A204.1 (cell line): ENCODE measurements around the gene DGKI.

Experiments
- FAIRE-seq: peaks from 2 replicates; lab custom pipeline; 2012; peaks lifted over from hg19 to GRCh38; lab: Jason Lieb, UNC

Gene DGKI

DNA sequence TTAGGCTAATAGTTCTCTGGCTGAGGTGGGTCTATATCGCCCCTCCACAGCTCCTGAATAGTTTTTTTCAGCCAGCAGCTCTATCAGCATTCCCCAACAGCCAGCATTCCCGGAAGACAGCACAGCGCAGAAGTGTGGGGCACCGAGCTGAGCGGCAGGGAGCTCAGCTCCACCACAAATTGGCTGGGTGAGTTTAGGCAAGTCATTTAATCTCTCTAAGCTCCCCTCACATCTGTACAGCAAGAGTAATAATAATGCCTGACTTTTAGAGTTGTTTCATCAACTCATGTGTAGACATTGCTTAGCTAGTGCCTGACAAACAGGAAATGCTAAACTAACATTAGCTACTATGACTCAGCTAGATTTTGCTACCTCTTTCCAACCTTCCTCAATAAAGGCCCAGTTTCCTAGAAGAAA lies 255.3 kb downstream of the DGKI start:
- no peak for FAIRE-seq

DNA sequence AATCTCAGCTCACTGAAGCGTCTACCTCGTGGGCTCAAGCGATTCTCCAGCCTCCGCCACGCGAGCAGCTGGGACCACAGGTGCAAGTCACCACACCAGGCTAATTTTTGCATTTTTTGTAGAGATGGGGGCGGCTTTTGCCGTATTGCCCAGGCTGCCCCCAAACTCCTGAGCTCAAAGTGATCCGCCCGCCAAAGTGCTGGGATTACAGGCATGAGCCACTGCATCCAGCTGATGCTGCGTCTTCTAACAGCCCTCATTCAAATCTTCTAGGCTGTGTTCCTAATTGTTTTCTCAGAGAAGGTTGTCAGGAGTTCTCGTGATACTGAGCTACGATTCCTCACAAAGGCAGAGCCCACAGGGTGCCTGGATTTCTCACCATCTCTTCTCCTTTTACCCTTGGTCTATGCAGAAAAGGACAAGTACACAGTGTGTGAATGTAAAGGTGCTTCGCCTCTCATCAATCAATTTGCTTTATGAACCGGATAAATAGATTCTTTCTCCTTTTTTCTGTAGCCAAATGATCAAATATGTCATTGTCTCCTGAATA lies 255.9 kb downstream of the DGKI start:
- no peak for FAIRE-seq

DNA sequence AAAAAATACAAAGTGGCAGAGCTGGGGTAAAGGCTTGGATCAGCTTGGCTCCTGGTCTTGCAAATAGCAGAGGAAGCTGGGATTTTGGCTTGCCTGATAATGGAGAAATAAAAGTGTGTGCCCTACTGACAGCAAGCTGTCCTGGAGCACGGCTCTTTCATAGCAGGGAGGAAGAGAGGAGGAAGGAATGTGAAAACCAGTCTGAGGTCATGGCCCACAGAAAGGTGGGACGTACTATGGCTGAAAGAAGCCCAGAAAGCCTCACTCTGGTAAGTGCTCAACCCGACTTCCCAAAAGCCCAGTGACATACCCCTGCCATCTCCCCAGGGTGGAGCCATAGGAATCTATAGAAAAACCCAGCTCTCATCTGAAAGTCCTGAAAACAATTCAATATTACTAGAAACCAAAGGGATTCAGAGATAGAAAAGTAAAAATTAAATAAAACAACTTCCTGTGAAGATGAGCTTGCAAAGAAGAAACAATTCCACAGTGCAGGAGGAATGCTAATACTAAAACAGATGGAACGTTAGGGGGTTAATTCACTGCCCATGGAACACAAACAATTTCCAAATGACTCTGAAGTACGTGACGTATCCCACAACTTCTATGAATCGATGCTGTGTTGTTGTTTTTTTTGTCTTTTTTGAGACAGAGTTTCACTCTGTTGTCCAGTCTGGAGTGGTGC lies 256.6 kb downstream of the DGKI start:
- no peak for FAIRE-seq

DNA sequence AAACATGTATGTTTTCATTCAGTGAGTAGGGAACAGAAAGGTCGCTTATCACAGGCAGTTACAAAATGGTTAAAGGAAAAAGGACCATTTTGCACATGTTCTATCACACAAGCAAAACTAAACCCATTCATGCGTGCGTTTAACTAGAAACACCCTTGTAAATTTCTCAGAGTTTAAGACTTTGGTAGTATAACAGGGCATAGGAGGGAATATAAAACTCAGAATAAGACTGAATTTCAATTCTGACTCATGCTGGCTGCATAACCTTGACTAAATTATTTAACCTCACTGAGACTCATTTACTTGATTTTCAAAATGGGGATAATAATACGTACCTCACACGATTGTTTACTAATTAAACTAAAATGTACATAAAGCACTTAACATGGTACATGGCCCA lies 259.4 kb downstream of the DGKI start:
- FAIRE-seq = no peak

DNA sequence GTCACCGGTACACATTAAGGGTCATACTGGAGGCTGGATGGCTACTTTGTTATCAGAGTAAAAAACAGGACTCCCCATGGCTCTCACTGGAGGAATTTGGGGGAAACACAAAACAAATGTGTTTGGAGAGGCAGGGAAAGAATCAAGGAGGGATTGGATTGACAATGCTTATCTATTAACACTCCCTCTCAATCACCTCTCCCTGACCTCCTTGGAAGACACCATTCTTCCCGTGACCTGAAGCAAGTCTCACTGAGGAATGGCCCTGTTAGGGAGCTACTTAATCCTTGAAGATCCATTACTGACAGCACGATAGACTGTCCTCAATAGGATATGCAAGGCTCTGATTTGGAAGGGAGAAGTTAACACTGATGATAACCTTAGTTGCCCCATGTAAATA lies 261.2 kb downstream of the DGKI start:
- no peak for FAIRE-seq

DNA sequence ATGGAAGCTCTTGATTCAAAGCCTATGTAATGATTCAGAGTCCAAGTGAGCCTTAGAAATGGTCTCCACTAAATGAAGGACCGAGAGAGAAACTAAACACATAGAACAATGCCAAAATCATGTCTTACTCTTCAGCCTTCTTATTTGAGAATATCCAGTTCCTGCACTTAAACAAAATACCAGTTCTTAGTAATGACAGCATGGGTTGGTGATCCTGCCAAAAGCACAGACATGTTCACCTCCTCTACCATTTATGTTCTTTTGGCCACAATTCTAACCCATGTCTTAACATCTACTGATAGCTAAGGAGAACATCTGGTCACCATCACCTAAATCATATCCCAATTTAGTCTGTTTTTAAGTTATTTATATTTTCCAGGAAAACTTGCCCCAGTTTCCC lies 263.6 kb downstream of the DGKI start:
- FAIRE-seq = no peak

DNA sequence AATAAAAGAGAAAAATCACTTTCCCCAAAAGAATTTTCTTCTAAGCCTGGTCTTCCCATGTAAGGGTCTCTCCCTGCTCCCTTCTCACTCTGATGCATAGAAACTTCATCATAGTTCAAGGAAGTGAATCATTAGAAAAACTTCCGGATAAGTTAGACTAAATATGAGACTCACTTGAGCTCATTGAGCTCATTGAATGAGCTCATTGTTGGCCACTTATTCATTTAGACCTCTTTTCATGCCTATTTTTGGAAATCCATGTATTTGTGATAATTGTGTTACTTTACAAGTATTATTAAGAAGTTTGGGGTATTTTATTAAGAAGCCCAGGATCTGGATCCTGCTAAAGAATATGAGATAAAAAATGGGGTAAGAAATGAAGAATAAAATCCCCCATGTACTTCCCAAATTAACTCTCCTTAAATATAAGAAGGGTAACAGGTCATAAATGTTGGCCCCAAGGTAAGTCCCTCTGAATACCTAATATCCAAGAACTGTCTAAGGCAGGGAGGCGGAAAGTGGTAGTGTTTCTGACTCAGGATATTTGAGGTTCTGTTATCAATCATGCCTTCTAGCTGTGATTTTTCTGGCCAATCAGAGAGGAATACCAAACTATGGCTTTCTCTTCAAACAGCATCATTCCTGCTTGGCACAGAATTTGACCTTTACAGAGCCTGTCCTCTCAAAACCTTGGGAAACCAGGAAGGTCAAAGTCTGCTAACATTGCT lies 266.7 kb downstream of the DGKI start:
- FAIRE-seq = no peak

DNA sequence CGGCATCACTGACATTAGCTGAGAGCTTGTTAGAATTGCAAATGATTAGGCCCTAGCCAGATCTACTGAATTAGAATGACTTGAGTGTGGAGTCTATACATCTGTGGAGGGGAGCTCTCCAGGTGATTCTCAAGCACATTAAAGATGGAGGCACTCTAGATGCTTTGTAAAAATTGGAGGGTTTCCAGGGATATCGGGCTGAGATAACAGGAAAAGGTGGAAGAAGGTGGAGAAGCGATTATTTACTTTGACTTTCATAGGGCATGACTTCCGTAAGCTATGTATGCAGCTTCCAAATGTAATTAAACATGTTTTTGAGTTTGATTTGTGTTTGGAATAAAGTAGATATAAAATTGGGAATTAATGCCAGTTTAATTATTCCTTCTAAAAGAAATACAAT lies 268.2 kb downstream of the DGKI start:
- no peak for FAIRE-seq

DNA sequence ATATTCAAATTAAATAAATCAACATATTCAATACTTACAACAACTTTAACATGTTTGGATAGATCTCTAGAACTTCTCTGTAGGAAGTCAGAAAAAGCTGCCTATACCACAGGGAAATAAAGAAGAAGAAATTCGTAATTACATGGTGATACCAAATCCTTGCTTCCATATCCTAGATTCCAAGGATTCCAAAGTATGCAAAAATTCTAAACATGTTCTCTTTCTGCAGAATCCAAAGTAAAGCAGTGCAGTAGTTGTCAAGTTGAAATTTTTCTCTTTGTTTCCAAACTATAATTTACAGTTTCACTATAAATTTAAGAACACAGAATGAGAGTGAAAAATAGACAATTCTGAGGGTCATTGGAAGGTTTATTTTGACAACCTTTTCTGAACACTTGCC lies 269.6 kb downstream of the DGKI start:
- no peak for FAIRE-seq

DNA sequence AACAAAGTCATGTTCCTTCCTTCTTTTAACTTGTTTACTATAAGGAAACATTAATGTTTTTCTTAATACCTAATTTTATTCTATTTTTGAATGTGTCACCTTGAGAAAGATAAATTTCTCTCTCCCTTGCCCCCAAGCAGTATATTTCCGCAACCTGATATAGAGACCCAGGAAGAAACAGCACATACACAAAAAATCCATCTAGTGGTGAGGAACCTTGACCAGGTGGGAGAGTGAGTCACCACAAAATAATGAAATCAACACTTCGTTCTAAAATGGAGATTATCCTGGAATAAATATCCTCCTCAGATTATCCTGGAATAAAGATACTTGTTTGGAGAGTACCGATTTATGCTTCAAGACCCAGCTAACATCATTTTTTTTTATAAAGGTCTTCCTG lies 270.3 kb downstream of the DGKI start:
- FAIRE-seq = no peak

DNA sequence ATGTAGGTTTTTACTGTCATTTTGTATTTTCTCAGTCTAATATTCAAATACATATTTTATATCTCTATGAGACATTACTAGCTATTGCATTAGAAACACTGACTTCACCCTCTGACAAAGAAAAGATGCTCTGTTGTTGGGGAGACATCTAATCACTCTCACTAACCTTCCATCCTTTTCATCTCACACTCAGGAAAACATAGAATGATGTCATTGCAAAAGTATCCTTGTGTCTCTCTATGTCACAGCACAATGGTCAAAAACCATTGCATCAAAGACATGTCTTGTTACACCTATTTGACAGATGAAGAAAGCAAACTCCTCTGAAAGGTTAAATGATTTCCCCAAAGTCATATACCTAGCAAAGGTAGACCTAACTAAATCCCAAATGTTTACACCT lies 272.0 kb downstream of the DGKI start:
- no peak for FAIRE-seq

DNA sequence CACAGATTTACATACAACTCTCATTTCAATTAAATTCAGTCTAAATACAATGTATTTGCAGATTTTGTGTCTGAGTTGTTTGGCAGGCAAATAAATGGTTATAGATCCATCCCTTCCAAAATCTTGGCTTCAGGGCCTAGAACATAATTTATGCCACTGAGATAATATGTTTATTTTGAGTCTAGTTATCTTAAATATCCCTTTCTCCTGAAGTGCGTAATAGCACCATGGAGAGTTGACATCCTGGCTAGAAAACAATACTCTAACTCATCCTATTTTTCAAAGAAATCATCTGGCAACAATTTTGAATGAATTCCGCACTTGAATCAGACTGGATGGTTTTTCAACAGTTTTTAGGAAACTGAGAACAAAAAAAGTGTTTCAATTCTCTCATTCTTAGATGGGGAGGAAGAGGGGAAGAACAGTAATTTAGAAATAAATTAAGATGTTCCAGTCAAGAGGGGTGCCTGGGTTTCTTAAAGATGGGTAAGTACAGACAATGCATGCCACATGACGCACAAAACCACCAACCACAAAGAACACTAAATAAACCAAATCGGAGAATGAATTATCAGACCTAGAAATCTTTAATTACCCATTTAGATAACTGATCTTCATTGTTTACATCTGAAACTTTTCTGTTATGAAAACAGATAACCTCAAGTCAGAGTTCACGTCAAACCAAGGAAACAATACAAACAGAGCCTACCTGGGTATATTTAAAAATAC lies 274.6 kb downstream of the DGKI start:
- no peak for FAIRE-seq

DNA sequence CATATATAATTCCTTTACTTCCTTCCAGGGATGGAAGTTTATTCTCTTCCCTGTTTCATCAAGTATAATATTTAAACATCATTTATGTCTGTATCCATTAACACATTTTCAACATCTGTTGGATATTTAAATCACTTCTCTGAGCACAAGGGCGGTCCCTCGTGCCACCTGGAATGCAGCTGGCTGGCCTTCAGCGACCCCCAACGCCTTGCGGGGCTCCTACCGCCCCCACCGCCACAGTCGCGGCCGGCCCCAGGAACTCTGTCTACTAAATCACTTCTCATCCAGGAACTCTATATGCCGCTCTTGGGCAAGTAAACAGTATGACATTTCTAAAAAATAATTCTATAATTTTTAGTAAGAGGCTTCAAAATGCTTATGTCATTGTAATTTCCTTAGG lies 282.1 kb downstream of the DGKI start:
- no peak for FAIRE-seq

DNA sequence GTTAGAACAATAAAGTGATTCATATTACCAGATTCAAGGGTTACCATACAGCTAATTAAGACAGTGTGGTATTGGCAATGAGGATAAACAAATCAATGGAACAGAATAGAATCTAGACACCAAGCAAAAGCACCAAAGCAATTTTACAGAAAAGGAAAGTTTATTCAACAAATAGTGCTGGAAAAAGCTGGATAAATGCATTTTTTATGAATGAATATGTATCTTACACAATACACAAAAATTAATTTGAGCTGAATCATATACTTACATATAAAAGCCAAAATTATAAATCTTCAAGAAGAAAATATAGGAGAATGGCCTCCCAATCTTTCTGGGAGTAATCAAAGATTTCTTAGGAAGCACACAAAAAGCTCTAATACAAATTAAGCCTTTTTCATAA lies 282.8 kb downstream of the DGKI start:
- FAIRE-seq = no peak

DNA sequence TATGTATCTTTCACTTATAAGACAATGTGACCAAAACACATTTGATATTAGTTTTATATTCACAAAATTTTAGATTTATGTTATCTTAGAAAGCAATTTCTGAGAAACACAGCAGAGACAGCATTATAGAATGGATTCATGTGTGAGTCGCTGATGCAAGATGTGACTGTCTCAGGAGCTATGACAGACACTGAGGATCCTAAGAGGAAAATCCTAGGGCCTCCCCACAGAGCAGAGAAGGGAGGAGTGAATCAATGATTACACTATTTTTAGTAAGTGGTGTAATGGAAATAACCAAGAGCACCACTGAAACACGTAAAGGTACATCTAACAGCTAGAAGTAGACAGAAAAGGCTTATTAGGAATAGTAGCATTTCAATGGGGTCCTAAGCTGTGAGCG lies 299.3 kb downstream of the DGKI start:
- no peak for FAIRE-seq

DNA sequence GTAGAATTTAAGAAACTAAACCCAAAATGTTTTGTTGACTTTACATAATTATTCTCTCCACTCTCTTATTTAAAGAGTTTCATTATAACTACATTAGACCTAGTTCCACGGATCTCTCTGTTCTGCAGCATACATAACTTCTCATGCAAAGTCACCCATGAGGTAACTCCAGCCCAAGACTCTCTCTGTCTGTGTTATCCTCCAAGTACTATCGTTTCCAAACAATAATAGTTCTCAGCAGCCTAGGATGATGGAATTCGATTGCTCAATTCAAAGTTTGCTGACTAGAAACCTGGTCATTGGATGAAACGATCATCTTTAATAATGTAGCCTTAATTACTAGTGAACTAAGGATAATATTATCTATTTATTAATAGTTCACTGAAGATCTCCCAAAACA lies 300.1 kb downstream of the DGKI start:
- FAIRE-seq = no peak

DNA sequence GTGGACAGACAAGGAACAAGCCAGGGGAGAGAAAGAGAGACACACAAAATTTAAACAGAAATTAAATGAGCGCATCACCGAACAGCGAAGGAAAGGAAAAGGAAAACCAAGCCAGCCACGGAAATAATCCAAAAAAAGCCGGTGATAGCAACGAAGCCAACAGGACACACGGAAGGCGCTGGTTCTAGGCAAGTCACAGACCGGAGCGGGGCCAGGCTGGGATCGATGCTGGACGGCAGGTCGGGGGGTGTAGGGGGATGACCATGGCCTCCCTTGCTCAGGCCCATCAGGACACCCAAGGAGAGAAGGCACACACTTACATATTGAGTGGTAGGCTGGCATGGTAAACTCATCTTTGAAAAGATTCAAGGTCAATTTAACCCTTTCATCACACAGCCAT lies 300.8 kb downstream of the DGKI start:
- FAIRE-seq = no peak

DNA sequence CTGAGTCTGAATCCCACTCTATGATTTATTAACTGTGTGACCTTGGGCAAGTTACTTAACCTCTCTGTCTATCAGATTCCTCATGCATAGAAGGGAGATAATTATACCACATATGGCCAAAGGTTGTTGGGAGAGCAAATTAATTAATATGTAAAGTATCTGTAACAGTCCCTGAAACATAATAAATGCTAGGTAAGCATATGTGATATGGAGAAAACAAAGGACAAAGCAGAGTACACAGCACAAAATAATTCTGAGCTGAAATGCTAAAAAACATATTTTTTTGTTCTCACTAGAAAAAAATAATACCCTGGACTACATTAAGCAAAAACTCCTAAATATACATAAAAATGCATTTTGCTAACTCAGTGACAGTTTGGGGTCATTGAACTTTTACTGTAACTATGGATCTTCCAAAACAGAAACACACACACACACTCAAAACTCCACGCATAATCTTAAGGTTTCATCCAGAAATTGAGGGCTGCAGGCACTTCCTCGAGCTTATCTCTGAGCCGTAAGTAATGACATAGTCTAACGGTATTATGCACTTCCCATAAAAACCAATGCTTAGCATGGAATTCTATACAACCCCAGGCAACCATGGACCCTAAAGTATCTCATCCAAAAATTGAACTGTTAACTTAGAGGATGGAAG lies 301.6 kb downstream of the DGKI start:
- no peak for FAIRE-seq

DNA sequence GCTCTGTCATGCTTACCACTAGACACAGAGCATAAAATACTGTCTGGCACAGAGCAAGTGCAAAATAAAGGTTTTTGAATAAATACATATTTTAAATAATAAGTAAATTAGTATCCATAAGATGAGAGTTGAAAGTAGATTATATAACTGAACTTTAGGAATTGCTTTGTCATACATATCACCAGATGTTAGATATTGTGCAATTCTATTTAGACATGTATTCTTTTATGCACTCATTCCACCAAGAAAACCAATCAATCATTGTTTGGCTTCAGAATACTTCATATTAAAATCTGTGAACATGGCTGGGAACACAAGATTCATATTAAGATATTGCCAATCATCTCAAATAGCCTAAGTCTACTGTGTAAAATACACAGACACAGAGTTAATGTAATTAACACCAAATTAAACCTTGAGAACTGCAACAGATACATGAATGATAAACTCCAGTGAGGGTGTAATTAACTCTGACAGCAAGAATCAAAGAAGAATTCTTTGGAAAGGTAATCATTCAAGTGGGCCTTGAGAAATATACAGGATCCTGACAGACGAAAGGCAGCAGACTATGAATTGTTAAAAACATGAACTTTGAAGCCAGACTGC lies 302.2 kb downstream of the DGKI start:
- no peak for FAIRE-seq

DNA sequence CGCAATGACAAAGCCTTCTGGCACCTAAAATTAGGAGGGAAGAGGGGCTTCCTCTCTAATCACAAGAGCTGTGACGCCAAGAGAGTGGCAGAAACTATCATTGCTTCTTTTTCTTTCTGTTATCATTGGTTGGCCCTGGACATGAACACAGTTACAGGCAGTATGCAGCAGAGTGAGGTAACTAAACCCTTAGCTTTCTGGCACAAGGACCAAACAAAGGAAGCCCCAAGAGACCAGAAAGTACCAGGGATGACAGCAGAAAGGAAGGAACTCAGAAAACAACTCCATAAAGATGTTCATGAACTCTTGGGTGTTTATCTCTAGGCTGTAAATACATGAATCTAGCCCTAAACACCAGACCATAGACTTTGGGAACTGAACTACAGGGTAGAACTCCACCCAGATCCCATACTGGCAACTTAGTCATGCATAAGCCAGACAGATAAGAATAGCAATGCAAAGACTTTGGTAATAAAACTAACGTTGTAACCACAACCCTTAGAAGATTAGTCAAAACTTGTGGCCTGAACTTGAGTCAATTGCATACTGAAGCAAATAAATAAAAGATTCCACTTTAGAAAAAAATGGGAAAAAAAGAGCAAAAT lies 307.6 kb downstream of the DGKI start:
- no peak for FAIRE-seq

DNA sequence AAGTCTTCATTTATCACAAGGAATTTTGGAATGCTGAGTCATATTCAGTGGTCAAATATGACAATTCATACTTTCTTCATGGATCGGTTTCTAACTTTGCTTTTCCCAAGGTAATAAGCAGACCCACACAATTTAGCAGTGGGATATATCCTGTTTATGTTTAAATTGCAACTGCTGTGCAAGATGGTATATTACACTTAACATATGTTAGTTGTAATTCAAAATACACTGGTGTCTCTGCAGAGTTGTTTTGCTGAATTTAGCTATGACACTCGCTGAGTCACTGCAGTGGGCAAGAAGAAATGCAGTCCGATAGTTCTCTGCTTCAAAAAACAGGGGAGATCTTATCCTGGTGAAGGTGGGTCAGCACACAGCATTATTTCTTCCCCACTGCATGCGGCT lies 308.4 kb downstream of the DGKI start:
- FAIRE-seq = no peak

DNA sequence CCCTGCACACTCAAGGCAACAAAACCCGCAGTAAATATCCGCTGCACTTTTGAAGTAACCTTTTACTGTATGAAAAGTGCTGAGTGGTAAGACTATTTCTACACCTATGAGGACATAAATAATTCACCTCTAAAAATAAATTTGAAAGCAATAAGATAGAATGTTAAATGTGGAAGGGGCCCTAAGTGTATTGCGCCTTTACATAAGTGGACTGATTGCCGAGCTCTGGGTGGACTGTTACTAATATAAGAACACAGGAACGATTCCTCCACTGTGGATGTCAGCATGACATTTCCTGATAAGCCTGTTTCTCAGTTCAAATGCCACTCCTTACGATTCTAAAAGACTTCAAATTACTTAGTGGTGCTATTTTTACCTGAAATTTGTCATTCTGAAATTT lies 311.2 kb downstream of the DGKI start:
- FAIRE-seq = no peak
